ENCODE results near the gene RAB38. TPM values are rescaled to one million over a fixed set of nuclear protein-coding genes. Genes with fewer than 3 reads are reported as not detected.

The RAB38 gene
- total and polyA plus RNA-seq, 3 donors from 2014 or later, result 3.9 to 5.9 (median 5.5) TPM

DNA sequence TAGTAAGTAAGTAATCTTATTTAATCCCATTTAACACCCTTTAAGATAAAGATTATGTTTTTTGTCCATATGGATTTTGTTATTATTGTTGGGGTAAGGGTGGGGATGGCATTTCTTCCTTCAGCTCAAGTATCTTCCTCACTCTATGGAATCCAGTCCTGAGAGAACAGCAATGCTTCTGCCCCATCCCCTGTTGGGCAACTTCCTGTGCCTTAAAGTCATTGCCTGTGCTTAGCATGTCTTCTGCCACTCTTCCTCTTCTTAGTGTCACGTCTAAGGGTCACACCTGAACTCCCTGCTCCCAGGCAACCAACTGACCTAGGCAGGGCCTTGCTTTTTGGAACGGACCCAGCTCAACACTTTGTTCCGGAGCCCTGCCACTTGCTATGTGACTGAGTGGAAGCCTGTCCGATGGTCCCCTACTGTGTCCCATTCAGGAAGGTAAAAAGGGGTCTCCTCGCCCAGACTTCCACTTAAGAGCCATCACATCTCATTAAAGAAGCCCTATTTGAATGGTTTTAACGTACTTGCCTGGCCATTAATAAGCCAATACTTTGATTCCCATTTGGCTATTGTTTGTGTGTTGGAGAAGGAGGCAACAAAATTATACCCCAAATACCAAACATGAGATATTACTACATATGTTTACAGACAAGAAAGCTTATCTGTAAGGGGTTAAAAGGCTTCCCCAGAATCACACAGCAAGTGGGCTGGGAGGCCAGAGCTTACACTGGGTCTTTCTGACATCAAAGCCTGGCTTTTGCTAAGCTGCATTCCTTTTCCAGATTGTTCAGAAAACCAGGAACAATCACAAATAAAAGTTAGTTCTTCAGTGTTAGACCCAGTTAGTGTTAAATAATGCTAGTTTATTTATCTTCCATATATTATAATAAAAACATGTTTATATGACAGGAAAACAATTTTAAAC is 59.2 kb downstream of the RAB38 start:
- no peak for DNase-seq
- TF ChIP-seq, protein P1, sequence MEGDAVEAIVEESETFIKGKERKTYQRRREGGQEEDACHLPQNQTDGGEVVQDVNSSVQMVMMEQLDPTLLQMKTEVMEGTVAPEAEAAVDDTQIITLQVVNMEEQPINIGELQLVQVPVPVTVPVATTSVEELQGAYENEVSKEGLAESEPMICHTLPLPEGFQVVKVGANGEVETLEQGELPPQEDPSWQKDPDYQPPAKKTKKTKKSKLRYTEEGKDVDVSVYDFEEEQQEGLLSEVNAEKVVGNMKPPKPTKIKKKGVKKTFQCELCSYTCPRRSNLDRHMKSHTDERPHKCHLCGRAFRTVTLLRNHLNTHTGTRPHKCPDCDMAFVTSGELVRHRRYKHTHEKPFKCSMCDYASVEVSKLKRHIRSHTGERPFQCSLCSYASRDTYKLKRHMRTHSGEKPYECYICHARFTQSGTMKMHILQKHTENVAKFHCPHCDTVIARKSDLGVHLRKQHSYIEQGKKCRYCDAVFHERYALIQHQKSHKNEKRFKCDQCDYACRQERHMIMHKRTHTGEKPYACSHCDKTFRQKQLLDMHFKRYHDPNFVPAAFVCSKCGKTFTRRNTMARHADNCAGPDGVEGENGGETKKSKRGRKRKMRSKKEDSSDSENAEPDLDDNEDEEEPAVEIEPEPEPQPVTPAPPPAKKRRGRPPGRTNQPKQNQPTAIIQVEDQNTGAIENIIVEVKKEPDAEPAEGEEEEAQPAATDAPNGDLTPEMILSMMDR (IDR thresholded peaks at IDR 0.05), result no peak
- TF ChIP-seq POLR2A (IDR thresholded peaks at IDR 0.05), result no peak
- no peak overlapping the region for H3K27ac ChIP-seq
- H3K4me3 ChIP-seq, result no peak overlapping the region
- intact Hi-C loops (cut with DNase I; ENCODE audit: low total_unique reads), result no loop called here
- no peaks in the 10 kb centered on the region for H3K36me3 ChIP-seq (ENCODE audit: low read depth, missing control alignments)
- H3K4me1 ChIP-seq, result no peaks in the 10 kb centered on the region
- WGBS, 2 donors, result 90 to 95% methylated on average over 4 to 6 of the region's 6 CpGs
- no peaks in the 10 kb centered on the region for H3K27me3 ChIP-seq
- no peaks in the 10 kb centered on the region for H3K9me3 ChIP-seq

DNA sequence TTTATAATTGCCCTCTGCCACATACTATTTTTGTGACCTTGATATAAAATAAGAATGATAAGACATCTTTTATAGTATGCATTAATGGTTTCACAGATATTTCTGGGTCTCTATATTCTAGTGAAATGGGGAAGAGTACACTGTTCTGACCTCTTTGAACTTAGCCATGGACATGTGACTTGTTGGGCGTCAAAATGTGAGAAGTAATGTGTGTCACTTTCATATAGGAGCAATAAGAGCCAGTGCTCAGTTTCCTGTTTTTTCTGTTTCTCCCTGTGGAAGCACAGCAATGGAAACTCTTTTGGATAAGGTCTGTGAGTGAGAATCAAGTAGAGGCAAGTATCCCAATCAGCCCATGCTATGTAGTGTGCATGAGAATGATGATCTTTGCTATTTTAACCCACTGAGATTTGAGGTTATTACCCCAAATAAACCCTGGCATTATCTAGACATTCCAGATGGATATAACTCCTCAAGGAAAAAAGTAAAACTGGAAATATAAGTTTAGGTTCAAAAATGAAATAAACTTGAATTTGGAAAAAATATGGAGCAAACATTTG is 60.7 kb downstream of the RAB38 start:
- no peak for DNase-seq
- H3K9me3 ChIP-seq, result no peaks in the 10 kb centered on the region
- no peaks in the 10 kb centered on the region for H3K27me3 ChIP-seq
- H3K36me3 ChIP-seq (ENCODE audit: low read depth, missing control alignments), result no peaks in the 10 kb centered on the region
- H3K27ac ChIP-seq, result no peak overlapping the region
- no peak overlapping the region for H3K4me3 ChIP-seq
- no peaks in the 10 kb centered on the region for H3K4me1 ChIP-seq
- 68 to 84% methylated on average over 1 of the region's 1 CpG for WGBS, 2 donors
- intact Hi-C loops (cut with DNase I; ENCODE audit: low total_unique reads), result no loop called here
- no peak for TF ChIP-seq POLR2A (IDR thresholded peaks at IDR 0.05)
- TF ChIP-seq, protein P1 (IDR thresholded peaks at IDR 0.05), result no peak

DNA sequence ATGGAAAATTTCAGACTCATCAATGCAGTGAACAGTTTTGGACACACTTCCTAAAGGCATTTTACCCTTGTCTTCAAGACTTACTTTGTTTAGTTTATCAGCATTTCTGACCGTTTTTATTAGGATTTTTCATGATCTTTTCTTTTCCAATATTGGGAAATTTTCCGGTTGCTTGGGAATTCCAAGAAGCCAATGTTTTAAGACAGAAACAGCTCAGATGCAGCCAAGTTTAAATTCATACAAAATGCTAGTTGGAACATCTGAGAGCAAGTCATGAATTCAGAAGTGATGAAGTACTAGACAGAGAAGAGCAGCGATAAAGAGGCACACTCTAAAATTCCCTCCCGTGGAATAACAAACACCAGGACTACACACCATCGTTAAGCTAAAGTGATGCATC is 68.6 kb downstream of the RAB38 start:
- Histone ChIP-seq H3K4me1 (no peaks in the 10 kb centered on the region), H3K9me3 (no peaks in the 10 kb centered on the region), H3K27ac (no peak overlapping the region), H3K4me3 (no peak overlapping the region), H3K36me3 (ENCODE audit: low read depth, missing control alignments) (no peaks in the 10 kb centered on the region), H3K27me3 (no peaks in the 10 kb centered on the region)
- intact Hi-C loops (cut with DNase I; ENCODE audit: low total_unique reads), result no loop called here
- no peak for DNase-seq
- TF ChIP-seq POLR2A (IDR thresholded peaks at IDR 0.05), result no peak
- TF ChIP-seq, protein P1 (IDR thresholded peaks at IDR 0.05), result no peak
- WGBS, 2 donors, result 72 to 76% methylated on average over 5 of the region's 5 CpGs

DNA sequence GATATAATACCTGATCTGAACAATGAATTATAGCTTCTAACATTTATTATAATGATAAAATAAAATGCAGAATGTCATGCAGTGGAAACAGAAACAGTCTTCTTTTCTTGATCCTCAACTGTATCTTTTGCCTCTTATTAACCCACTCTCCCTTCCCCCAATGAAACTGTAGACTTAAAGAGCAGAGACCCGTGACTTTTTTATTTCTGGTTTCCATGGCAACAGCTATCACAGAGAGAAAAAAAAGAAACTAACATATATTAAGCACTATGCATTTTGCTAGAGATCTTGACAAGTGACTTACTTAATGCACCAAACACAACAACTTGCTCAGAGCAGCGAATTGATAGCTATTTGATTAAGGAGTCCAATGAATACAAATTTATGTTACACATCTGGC is 69.3 kb downstream of the RAB38 start:
- Histone ChIP-seq H3K4me1 (no peaks in the 10 kb centered on the region), H3K27me3 (no peaks in the 10 kb centered on the region), H3K4me3 (no peak overlapping the region), H3K9me3 (no peaks in the 10 kb centered on the region), H3K36me3 (ENCODE audit: low read depth, missing control alignments) (no peaks in the 10 kb centered on the region), H3K27ac (no peak overlapping the region)
- WGBS, 2 donors, result 49 to 63% methylated on average over 2 of the region's 2 CpGs
- intact Hi-C loops (cut with DNase I; ENCODE audit: low total_unique reads), result no loop called here
- no peak for DNase-seq
- TF ChIP-seq POLR2A (IDR thresholded peaks at IDR 0.05), result no peak
- TF ChIP-seq, protein P1 (IDR thresholded peaks at IDR 0.05), result no peak
